ENCODE results near the gene SFMBT2.
A peak's percentile ranks its signal among the peaks of the same experiment; 100 is the strongest.
"Not testable (repeated sequence)": the region's sequence is repeated elsewhere in the genome, so short reads cannot be mapped to it uniquely, and the experiment has no call there.

Gene SFMBT2

DNA sequence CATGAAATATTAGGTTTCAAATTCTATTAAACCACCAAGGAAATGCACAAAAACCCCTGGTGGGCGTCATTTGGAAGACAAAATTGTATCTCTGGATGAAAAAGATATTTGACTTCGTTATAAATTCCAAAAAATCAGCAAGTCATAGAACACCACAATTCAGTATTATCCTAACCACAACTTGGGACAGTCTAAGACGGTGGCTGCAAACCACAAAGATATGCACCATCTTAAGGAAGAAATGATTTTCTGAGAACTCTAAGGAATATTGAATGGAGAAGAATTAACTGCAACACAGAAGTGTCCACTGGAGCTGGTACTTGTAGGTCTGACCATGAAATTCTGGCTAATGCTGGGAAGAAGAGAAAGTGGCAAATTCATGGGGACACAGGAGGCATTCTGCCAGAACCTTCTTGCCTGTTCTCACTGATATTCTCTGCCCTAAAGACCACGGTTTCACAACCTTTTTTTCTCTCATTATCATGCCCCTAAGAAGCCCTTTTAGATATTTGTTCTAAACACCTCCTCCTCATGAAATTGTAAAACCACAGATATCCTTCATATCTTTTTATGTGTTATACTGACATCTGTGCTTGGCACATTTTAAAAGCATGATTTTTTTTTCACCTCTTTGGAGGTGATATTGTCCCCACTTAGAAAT, 92.9 kb downstream of the SFMBT2 start:
- DNase-seq, result no peak

DNA sequence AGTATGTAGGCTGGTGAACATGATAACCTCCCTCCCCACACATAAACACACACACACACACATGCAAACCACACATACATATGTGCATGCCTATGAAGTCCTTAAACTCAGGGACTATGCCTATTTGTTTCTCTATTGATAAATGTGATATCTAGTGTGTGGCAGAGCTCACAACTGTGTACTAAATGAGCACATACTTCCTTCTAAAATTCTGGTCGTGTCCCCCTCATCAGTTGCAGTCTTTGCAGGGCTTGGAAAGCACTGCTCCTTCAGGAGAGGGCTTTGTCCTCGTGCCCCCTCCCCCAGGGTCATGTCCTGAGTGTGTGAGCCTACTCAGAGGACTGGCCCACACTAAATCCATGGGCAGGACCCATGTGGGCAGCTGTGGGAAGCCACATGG, 94.0 kb downstream of the SFMBT2 start:
- DNase-seq, result no peak

DNA sequence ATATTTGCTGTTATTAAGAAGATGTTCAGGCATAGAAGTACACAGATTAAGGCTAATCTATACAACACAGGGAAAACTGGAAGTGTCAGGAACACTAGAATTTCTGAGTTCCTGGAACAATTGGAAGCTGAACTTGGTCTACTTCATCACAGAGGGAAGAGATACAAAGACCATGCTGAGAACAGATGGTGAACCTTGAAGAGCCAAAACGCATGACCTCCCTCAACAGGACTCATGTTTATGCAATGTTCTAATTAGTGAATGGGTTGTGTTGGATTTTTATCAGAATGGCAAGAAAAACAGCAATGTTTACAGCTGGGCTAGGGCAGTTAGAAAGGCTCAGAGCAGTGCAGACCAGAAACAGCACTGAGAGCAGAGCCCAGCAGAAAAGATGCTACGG, 94.9 kb downstream of the SFMBT2 start:
- no peak for DNase-seq

DNA sequence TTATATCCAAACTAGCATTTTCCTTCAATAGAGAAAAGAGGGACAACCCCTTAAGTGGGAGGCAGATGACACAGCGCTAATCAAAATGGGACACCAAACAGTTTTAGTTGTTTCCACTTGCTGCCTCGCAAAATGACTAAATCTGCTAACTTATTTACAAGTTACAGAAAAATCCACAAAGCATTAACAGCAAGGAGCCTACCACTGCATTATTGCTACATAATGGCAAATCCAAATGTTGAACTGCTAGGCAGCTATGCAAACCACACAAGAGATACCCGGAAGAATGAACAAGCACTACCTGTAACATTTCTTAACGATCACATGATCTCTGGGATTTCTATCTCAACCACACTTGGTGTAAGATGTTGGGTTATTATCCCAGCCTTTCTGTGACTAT, 96.7 kb downstream of the SFMBT2 start:
- DNase-seq, result no peak

DNA sequence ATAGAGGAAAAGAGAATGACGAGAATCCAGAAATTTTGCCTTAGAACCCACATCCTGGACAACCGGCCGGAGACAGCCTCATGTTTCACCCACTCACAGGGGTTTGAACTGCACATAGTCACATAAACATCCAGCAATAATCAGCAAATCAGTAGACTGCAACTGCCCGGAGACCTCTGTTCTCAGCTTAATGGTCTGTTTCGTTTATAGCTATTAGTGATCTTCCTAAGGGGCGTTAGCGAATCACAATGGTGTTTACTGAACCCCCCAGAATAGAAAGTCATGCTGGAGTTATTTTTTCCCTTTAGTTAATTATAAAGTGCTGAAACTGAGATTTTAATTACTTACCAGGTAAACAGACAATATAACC, 98.4 kb downstream of the SFMBT2 start:
- no peak for DNase-seq

DNA sequence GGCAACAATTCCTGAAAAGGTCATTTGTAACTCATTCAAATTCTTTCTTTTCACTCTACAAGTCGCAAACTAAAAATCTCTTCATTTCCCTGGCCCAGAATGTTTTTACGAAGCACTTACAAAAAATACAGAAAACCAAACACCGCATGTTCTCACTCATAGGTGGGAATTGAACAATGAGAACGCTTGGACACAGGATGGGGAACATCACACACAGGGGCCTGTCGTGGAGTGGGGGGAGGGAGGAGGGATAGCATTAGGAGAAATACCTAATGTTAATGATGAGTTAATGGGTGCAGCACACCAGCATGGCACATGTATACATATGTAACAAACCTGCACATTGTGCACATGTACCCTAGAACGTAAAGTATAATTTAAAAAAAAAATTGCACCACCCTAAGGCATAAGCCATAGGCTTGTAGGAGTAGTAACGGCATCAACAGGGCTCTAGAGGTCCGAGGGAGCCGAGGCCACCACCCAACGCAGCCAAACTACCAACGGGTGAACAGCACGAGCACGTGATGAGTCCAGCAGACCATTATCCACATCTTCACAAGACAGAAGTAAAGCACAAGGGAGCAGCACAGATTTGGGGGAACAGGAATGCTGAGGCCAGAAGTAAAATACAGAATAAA, 98.9 kb downstream of the SFMBT2 start:
- DNase-seq, result not testable (repeated sequence)

DNA sequence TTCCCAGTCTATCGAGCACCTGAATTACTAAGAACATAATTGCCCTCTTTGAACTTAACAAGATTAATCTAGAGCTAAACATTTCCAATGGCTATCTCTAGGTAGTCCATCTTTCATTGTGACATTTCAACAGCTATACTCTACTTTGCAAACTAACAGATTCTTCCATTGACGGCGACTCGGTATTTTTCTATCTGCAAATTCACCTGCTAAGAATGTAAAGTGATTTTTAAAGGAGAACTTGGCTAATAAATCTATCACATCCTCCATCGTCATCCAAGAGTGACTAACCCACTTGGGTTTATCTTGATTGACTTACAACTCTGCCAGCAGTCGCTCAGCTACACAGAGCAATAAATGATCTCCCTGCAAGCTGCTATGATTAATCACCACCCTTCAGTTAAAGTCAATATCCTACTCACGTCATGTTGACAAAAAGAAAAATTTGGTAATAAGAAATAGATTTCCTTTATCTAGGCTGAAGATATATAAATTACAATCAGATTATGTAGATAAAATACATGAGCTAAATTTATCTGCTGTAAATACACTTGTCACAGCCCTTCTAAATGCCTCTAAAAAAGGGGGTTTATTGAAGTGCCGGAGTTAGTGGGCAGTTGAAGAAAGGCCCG, 99.5 kb downstream of the SFMBT2 start:
- no peak for DNase-seq

DNA sequence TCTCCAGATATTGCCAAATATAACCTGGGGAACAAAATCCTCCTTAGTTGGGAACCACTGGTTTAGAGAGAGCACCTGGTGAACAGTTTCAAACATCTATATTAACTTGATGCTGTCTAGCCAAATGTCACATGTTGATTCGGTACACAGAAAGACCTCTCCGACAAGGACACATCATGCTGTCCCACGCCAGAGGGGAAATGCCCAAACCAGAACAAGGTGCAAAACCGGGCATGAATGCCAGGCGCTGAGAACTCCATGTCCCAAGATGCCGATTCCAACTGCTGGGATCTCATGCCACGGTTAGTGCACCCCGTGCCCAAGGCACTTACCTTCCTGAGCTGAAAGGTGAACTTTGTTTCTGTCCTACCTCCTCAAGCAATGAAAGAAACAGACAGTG, 100.8 kb downstream of the SFMBT2 start:
- DNase-seq, result no peak

DNA sequence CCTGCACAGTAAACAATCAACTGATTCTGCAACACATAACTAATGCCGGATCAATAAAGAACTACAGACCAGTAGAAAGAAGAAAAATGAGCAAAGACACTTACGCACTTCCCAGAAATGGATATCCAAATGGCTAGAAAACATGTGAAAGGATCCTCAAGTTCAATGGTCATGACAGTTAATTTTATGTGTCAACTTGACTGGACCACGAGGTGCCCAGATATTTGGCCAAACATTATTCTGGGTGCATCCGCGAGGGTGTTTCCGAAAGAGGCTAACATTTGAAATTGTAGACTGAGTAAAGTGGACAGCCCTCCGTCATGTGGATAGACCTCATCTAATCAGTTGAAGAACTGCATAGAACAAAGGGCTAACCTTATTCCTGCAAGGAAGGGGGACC, 102.0 kb downstream of the SFMBT2 start:
- DNase-seq, result no peak

DNA sequence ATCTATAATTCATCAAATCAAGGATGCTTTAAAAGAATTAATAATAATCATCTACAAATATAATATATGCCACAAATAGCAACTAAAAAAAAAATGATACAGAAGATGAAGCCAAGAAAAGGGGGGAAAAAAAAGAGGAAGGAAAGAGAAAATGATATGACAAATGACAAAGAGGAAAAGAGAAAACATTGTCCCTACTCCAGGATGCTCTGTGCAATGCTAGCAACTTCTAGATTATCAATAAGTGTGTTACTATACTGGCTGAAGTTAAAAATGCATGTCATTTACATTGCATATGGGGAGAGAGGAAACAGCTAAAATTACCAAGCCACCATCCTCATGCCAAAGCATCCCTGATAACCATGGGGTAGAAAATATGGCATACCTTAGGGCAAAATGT, 104.2 kb downstream of the SFMBT2 start:
- no peak for DNase-seq

DNA sequence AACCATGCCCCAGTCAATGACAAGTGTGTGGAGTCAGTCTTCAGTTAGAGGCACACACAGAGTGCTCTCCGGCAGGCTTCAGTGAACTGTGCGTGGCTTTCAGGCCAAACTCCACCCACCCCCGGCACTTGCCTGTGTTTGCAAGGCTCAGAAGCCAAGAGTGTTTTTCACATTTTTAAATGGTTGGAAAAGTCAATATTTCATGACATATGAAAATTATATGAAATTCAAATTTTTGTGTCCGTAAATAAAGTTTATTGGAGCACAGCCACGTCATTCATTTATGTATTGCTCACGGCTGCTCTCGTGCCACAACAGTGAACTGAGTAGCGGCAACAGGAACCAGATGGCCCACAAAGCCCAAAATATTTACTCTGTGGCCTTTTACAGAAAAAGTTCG, 104.7 kb downstream of the SFMBT2 start:
- no peak for DNase-seq

DNA sequence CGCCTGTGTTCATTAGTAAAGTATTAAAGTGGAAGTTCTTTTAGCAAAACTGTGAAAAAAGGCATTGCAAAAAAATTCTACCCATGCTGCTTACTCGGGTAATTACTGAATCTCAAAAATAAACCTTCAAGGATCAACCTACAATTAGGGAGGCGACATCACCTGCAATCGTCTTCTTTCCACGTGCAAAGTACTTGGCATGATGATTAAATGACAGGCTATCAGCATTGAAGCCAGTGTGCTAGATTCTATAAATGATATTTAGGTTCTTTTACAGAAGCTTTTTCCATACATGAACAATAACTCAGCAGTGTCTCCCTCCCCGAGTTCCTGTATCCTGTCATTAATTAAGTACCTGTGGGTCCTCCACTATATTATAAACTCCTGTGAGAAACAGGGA, 105.8 kb downstream of the SFMBT2 start:
- no peak for DNase-seq

DNA sequence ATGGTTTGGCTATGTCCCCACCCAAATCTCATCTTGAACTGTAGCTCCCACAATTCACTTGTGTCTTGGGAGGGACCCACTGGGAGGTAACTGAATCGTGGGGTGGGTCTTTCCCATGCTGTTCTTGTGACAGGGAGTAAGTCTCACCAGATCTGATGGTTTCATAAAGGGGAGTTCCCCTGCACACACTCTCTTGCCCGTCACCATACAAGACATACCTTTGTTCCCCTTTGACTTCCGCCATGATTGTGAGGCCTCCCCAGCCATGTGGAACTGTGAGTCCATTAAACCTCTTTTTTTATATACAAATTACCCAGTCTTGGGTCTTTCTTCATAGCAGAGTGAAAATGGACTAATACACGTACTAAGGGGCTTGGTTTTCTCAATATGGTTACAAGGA, 106.7 kb downstream of the SFMBT2 start:
- DNase-seq, result no peak

DNA sequence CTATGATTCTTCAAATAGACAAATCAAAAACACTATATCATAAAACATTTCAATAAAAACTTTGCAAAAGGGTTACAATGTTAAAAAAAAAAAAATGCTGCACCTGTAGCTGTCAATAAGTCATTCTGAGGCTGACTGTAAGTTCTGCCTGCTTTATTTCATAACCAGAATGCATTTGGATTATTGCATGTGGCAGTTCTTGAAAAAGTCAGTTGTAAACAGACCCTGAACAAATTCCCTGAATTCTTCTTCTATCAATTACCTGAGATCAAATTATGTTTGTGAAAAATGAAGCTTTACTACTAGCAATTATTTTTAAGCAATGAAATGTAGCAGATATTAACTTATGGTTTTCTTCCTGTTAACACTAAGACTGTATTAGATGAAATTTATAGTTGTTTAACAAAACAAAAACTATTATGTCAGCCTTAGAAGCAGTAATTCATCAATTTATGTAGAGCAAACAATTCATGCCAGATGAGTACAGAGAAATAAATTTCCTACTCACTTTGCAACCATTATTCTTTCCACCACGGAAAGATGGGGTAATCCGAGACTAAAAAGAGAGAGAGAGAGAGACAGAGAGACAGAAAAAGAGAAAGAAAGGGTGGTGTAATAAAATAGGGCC, 107.8 kb downstream of the SFMBT2 start:
- DNase-seq, result no peak

DNA sequence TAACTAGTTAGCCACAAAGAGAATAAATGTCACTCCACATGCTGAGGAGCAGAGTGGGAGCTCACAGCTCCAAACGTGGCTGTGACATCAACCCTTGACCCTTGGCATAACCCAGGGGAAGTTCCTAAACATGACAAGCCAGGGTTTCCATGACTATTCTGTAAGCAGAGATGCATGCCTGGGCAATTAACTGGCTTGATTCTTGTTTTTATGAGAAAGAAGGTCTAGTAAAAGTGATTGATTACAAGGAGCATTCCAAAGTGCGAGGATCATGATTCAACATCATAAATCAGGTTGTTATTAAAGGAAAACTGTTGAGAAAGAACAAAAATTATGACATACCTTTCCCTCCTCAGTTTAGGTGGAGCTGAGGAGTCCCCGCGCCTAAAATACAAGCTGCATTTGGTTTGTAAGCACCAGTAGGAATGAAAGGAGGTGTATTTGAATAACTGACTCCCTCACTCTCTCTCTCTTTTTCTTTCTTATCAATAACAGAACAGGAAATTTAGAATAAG, 108.4 kb downstream of the SFMBT2 start:
- no peak for DNase-seq

DNA sequence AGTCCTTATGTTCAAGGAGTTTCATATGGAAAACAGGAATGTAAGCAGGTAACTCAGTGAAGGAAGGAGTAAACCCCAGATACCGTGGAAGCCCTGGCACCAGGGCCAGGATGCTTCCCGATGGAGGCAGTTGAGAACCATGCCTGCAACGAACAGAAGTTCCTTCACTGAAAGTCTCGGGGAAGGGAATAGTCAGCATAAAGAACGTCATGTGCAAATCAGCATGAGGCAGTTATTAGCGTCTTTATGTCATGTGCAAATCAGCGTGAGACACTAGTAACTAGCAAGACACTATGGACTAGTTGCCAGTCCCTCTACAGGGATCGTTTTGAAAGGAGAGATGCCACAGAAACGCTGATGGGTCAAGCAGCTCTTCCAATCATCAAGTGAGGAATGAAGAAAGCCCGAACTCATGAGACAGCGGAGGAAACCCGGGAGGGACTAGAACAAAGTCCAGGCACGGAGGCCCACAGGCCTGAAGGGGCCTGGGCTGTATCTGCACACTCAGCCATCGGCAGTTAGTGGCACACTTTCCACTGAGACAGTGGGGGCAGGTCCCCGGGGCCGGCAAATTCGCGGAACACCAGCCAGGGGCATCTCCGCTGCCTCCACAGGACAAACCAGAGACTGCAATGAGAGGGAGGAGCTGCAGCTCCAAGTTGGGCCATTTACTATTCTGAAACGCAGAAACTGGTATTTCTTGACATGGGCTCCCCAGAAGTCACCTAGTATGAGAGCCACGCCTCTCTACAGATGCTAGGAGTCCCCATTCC, 109.6 kb downstream of the SFMBT2 start:
- no peak for DNase-seq

DNA sequence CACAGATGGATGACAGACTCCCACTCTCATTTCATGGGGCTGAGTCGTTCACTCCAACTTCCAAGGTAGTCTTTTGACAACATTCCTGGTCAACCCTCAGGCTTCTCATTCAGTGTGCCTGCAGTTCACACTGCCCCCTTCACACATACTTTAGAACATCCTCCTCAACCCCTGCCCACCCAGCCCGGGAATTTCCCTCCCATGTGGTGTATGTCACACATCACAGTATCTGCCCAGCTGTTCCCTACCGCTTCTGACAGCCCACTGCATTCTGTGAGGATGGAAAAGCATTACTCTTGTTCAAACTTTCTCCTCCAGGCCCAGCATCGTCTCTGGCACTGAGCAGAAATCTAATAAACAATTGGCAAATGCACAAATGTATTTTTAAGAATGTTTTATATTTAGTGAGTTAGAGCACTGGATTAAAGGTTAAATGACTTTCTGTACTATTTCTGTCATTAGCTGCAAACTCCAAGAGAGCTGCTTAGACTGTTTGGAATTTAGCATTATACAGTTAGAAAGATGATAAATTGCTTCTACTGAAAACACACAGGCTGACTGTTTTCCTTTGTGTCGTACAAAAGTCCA, 110.4 kb downstream of the SFMBT2 start:
- DNase-seq, result no peak

DNA sequence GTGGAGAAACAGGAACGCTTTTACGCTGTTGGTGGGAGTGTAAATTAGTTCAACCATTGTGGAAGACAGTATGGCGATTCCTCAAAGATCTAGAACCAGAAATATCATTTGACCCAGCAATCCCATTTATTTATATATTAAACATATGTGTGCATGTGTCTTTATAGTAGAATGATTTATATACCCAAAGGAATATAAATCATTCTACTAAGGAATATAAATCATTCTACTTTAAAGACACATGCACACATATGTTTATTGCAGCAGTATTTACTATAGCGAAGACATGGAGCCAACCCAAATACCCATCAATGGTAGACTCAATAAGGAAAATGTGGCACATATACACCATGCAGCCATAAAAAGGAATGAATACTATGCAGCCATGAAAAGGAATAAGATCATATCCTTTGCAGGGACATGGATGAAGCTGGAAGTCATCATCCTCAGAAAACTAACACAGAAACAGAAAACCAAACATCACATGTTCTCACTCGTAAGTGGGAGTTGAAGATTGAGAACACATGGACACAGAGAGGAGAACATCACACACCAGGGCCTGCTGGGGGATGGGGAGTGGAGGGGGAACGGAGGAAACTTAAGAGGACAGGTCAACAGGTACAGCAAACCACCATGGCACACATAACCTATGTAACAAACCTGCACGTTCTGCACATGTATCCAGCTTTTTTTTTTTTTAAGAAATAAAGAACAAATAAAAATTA, 111.1 kb downstream of the SFMBT2 start:
- peak in 1 of 2 experiments; percentile 0 for DNase-seq

DNA sequence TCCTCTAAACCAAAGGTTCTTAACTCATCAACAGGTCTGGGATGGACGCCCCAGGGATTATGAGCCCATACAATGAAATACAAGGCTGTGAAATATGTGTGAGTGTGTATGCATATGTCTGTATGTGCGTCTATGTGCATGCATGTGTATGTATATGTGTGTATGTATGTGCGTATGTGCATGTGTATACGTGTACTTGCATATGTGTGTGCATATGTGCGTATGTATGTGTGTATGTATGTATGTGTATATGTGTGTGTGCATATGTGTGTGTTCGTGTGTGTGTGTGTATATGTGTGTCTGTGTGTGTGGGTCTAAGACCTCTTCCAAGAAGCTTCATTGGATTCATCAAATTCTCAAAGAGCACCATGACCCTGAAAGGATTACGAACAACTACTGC, 112.3 kb downstream of the SFMBT2 start:
- no peak for DNase-seq

DNA sequence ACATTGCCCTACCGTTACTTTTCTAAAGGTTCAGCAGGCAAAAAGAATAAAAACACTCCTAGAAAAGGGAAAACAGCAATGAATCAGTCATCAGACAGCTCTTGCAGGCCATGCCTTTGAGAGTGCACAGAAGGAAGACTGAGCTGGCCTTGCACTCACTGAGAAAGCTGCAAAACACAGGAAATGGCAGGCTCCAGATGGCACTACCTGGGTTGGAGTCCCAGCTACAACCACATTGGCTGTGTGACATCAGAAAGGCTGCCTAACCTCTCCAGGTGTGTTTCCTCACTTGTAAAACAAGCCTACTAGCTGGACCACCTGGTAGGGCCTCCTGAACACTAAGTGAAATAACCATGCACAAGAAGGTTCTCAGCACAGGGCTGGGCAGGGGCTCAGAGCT, 113.7 kb downstream of the SFMBT2 start:
- no peak for DNase-seq

DNA sequence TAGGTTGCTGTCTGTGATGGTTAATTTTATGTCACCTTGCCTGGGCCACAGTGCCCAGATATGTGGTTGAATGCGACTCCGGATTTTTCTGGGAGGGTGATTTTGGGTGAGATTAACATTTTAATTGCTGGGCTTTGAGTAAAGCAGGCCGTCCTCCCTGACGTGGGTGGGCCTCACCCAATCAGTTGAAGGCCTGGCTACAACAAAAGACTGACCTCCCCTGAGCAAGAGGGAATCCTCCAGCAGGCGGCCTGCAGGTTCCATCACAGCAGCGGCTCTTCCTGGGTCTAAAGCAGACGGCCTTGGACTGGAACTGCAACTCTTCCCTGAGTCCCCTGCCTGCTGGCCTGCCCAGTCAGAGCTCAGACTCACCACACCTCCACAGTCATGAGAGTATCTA, 114.2 kb downstream of the SFMBT2 start:
- no peak for DNase-seq

DNA sequence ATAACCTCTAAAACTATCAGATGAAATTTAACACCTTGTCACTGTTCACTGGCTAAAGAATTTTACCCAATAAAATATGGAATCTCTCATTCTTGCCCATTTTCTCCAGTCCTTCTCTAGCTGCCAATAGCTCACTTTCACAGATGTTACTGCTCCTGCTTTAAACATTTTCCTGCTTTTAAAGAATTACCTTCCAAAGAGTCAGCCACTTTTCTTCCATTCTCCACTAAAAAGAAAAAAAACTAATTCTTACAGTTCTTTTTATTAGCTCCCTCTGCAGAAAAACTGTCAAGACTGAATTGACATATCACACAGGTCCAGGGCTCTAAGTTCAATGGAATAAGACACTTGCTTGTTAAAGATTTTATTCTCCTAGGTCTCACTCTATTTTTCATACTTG, 114.8 kb downstream of the SFMBT2 start:
- no peak for DNase-seq

Data from NCI-H1930 (cell line).